Brain microvascular endothelial cell (primary cell): Measurements from ENCODE around the gene FOXN4.

Experiments
- DNase-seq: peaks from one replicate; pipeline ENCODE4 v3.0.0-alpha.2; 2020
- H3K27ac ChIP-seq: fragments of 250-450 bp; sonication (Bioruptor Pico); 2 replicates; pipeline ENCODE4 v1.5.1; 2020; ENCODE audit warnings: mild to moderate bottlenecking, moderate library complexity
- H3K27me3 ChIP-seq: fragments of 250-450 bp; sonication (Bioruptor Pico); replicated peaks from 2 replicates; pipeline ENCODE4 v1.5.1; 2020; ENCODE audit warnings: mild to moderate bottlenecking
- H3K36me3 ChIP-seq: fragments of 250-450 bp; sonication (Bioruptor Pico); replicated peaks from 2 replicates; pipeline ENCODE4 v1.5.1; 2020; ENCODE audit warnings: mild to moderate bottlenecking
- H3K4me3 ChIP-seq: 2 replicates; pipeline ENCODE4 v1.5.1; 2011; ENCODE audit warnings: low read depth, mild to moderate bottlenecking, control low read depth, low read length, moderate library complexity
- in situ Hi-C: cut with HindIII; loops from 2 replicates; pipeline ENCODE4 v1.10.0; 2017; ENCODE audit warnings: low sequenced_read_pairs, low pct_ligation_motif_present
- TF ChIP-seq, protein P1 (sequence below): IDR thresholded peaks from 2 replicates; pipeline ENCODE4 v1.5.1; 2011; ENCODE audit warnings: low read depth, mild to moderate bottlenecking, moderate library complexity, low read length, control low read depth, inconsistent platforms; ENCODE audit errors: missing control alignments

The FOXN4 gene

DNA sequence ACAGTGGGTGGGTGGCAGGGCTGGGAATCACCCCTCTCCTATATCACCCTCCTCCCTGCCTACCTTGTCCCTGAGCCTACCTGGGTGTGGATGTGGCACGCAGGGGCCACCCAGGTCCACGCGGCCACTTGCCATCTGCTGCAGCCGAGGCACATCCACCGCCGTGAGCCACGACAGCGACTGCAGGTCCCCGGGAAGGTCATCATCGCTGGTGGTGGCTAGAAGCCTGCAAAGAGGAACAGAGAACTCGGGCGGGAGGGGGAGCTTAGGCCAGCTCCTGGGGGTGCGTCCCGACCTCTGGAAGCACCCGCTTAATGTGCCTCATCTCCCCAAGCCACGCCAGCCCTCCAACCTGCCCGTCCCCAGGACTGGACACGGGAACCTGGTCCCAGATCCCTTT, 19.0 kb downstream of the FOXN4 start:
- DNase-seq = no peak
- no peak overlapping the region for H3K27ac ChIP-seq
- H3K4me3 ChIP-seq = no peak overlapping the region
- in situ Hi-C loops = no loop called here
- TF ChIP-seq, protein P1, sequence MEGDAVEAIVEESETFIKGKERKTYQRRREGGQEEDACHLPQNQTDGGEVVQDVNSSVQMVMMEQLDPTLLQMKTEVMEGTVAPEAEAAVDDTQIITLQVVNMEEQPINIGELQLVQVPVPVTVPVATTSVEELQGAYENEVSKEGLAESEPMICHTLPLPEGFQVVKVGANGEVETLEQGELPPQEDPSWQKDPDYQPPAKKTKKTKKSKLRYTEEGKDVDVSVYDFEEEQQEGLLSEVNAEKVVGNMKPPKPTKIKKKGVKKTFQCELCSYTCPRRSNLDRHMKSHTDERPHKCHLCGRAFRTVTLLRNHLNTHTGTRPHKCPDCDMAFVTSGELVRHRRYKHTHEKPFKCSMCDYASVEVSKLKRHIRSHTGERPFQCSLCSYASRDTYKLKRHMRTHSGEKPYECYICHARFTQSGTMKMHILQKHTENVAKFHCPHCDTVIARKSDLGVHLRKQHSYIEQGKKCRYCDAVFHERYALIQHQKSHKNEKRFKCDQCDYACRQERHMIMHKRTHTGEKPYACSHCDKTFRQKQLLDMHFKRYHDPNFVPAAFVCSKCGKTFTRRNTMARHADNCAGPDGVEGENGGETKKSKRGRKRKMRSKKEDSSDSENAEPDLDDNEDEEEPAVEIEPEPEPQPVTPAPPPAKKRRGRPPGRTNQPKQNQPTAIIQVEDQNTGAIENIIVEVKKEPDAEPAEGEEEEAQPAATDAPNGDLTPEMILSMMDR = no peak
- peaks cover 8% of the 10 kb centered on the region for H3K27me3 ChIP-seq
- H3K36me3 ChIP-seq = no peaks in the 10 kb centered on the region

DNA sequence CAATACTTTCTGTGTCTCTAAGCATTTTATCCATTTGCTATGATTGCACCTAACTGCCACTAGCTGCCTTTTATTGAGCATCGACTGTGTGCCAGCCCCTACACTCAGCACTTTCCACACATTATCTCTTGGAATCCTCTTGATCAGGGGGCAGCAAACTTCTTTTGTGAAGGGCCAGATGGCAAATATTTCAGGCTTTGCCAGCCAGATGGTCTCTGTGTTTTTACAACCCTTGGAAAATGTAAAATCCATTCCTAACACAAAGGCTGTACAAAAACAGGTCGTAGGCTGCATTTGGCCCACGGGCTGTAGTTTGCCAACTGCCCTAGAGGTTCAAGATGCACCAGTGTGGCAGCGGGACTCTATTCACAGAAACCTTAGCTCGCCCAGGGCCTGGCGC, 19.5 kb downstream of the FOXN4 start:
- no peak for DNase-seq
- Histone ChIP-seq H3K27ac (no peak overlapping the region), H3K4me3 (no peak overlapping the region), H3K36me3 (no peaks in the 10 kb centered on the region), H3K27me3 (peaks cover 8% of the 10 kb centered on the region)
- in situ Hi-C loops = no loop called here
- TF ChIP-seq, protein P1 = no peak

DNA sequence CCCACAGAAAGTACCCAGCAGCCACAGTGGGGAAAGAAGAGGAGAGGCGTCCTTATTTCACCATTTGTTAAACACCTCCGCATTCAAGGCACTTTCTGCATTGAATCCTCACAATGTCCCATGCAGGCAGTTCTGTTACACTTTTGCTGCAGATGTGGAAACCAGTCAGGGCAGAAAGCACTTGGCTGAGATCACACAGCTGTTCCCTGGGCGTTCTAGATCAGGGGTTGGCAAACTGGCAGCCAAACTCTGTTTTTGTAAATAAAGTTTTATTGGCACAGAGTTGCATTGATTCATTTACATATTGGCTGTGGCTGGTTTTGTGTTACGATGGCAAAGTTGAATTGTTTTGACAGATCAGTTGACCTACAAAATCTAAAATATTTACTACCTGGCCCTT, 20.1 kb downstream of the FOXN4 start:
- in situ Hi-C loops = no loop called here
- Histone ChIP-seq H3K36me3 (no peaks in the 10 kb centered on the region), H3K27me3 (peaks cover 8% of the 10 kb centered on the region), H3K4me3 (no peak overlapping the region), H3K27ac (no peak overlapping the region)
- TF ChIP-seq, protein P1 = no peak
- DNase-seq = no peak

GRCh38 chr12:109288571-109288970, 20.5 kb downstream of the FOXN4 start:
- TF ChIP-seq, protein P1 = no peak
- no peak overlapping the region for H3K4me3 ChIP-seq
- DNase-seq = no peak
- H3K27ac ChIP-seq = no peak overlapping the region
- in situ Hi-C loops = no loop called here
- H3K36me3 ChIP-seq = no peaks in the 10 kb centered on the region
- H3K27me3 ChIP-seq = peaks cover 8% of the 10 kb centered on the region

- in situ Hi-C loops = no loop called here
- TF ChIP-seq, protein P1 = no peak
- no peak overlapping the region for H3K4me3 ChIP-seq
- H3K27ac ChIP-seq = no peak overlapping the region
- no peak for DNase-seq
- H3K36me3 ChIP-seq = no peaks in the 10 kb centered on the region
- H3K27me3 ChIP-seq = peaks cover 8% of the 10 kb centered on the region
Observed at GRCh38 chr12:109287811-109288469, 21.1 kb downstream of the FOXN4 start.

DNA sequence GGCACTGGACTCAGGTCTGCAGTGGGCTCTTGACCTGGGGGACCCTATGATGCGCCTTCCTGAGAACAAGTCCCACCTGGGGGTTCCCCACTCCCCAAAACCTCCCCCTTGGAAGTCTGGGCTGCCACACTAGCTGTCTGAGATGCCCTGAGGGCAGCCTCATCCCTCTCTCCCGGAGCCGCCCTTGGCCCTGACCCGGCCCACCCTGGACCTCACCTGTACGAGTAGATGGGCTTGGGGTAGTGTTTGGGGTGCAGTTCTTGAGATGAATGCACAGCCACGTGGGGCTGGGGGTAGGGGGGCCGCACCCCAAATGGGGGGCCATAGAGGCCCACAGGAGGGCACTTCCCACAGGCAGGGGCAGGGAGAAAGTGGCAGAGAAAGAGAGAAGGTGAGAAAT, 21.9 kb downstream of the FOXN4 start:
- H3K27ac ChIP-seq = no peak overlapping the region
- no peak for DNase-seq
- in situ Hi-C loops = no loop called here
- TF ChIP-seq, protein P1 = no peak
- H3K4me3 ChIP-seq = no peak overlapping the region
- no peaks in the 10 kb centered on the region for H3K36me3 ChIP-seq
- H3K27me3 ChIP-seq = peaks cover 8% of the 10 kb centered on the region
